Muscle layer of colon (tissue), 2 donors: Measurements from ENCODE around the gene ETV3.

Experiments used
- H3K27ac ChIP-seq: one replicate; pipeline ENCODE4 v1.7.0; 2013; ENCODE audit warnings: low read depth, mild to moderate bottlenecking, low read length, moderate library complexity
- H3K27me3 ChIP-seq, 2 donors: one replicate each; pipeline ENCODE4 v1.7.0; 2013; ENCODE audit warnings: low read length in 2 of 2, mild to moderate bottlenecking in 2 of 2; ENCODE audit not compliant: insufficient read depth in 2 of 2, control insufficient read depth in 1 of 2
- H3K36me3 ChIP-seq: one replicate; pipeline ENCODE4 v1.7.0; 2013; ENCODE audit warnings: mild to moderate bottlenecking, low read length; ENCODE audit not compliant: insufficient read depth
- H3K4me1 ChIP-seq: one replicate; pipeline ENCODE4 v1.7.0; 2013; ENCODE audit warnings: mild to moderate bottlenecking, low read length; ENCODE audit not compliant: insufficient read depth
- H3K4me3 ChIP-seq, 2 donors: one replicate each; pipeline ENCODE4 v1.7.0; 2013; ENCODE audit warnings: low read length in 2 of 2, low read depth in 1 of 2, mild to moderate bottlenecking in 1 of 2, moderate library complexity in 1 of 2
- H3K9ac ChIP-seq: one replicate; pipeline ENCODE4 v1.7.0; 2013; ENCODE audit warnings: low read length
- H3K9me3 ChIP-seq: one replicate; pipeline ENCODE4 v1.7.0; 2013; ENCODE audit warnings: mild to moderate bottlenecking, low read length
- donor health status: abdominal sarcoma.
- donor health status: Adenocarcinoma of cecum.

Gene ETV3

DNA sequence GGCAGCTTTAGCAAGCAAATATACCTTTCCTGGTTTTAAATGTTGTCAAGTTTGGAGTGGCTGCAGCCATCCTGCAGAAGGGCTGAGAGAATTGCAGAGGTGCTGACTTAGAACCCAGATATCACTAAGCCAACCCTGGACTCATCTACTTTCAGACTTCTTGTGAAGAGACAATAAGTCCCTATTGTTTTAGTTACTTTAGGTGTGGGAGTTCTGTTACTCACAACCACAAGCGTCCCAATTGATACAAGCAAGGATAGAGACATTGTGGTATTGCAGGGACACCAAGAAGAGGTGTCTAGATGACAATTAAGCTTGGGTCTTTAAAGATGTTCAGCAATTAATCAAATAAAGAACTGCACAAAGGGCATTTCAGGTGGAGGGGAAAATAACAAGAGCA is 8.8 kb upstream of the ETV3 start:
- no peak overlapping the region for H3K9ac ChIP-seq
- H3K9me3 ChIP-seq = no peaks in the 10 kb centered on the region
- H3K4me3 ChIP-seq = no peak overlapping the region
- H3K36me3 ChIP-seq = no peaks in the 10 kb centered on the region
- H3K27ac ChIP-seq = no peak overlapping the region
- H3K27me3 ChIP-seq = no peaks in the 10 kb centered on the region
- H3K4me1 ChIP-seq = no peaks in the 10 kb centered on the region

DNA sequence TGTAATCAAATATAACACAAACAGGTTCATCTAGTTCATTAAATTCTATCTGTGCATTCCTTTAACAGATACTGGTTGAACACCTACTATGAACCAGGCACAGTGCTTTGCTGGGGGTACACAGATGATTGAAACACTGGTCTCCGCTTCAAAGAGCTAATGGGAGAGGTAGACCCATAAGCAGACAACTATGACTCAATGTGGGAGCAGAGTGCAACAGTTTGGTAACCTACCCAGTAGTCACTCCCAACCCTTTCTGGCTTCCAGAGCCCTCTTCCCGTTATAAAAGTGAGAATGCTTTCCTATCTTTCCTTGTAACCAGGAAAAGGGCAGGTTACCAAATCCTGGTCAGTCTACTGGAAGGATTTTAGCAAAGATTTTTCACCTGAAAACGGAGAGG is 8.0 kb upstream of the ETV3 start:
- H3K4me3 ChIP-seq = no peak overlapping the region
- no peaks in the 10 kb centered on the region for H3K9me3 ChIP-seq
- no peak overlapping the region for H3K27ac ChIP-seq
- H3K27me3 ChIP-seq = no peaks in the 10 kb centered on the region
- H3K4me1 ChIP-seq = no peaks in the 10 kb centered on the region
- H3K36me3 ChIP-seq = no peaks in the 10 kb centered on the region
- no peak overlapping the region for H3K9ac ChIP-seq

DNA sequence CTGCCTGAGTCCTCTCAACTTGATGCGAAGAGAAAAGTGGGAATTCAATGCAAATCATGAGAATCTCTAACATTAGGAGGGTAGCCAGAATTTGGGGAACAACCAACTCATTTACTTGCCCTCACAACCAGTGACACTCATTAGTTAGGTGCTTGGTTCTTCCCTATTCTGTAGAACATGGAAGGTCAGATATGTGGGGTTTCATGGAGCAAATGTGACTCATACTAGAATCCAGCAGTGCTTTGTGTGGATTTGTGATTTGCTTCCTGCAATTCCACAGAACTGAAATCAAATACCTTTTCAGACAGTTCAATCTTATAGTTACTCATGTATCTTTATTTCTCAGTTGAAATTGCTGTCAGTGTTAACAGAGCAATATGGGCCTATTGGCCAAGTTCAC is 6.9 kb upstream of the ETV3 start:
- no peak overlapping the region for H3K4me3 ChIP-seq
- no peaks in the 10 kb centered on the region for H3K27me3 ChIP-seq
- no peaks in the 10 kb centered on the region for H3K9me3 ChIP-seq
- no peak overlapping the region for H3K27ac ChIP-seq
- H3K9ac ChIP-seq = no peak overlapping the region
- H3K4me1 ChIP-seq = no peaks in the 10 kb centered on the region
- H3K36me3 ChIP-seq = no peaks in the 10 kb centered on the region

DNA sequence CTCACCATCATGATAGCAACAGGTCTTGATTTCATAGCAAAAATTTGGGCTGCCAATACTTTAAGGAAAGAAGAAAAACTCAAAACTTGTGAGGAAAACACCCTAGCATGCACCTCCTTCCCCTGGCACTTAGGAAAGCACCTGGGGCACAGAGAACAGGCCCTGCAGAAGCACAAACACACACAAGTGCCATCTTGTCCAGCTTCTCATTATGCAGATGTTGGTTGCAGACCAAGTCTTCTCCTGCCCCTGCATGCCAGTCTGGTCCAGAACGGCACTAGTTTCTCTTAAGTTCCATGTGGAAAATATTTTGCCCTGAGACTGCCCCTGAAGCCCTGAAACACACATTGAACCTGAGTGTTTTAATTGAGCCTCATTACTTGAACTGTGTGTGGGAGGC is 6.3 kb upstream of the ETV3 start:
- Histone ChIP-seq H3K27me3 (no peaks in the 10 kb centered on the region), H3K9me3 (no peaks in the 10 kb centered on the region), H3K4me1 (no peaks in the 10 kb centered on the region), H3K36me3 (no peaks in the 10 kb centered on the region), H3K27ac (no peak overlapping the region), H3K4me3 (no peak overlapping the region), H3K9ac (no peak overlapping the region)

DNA sequence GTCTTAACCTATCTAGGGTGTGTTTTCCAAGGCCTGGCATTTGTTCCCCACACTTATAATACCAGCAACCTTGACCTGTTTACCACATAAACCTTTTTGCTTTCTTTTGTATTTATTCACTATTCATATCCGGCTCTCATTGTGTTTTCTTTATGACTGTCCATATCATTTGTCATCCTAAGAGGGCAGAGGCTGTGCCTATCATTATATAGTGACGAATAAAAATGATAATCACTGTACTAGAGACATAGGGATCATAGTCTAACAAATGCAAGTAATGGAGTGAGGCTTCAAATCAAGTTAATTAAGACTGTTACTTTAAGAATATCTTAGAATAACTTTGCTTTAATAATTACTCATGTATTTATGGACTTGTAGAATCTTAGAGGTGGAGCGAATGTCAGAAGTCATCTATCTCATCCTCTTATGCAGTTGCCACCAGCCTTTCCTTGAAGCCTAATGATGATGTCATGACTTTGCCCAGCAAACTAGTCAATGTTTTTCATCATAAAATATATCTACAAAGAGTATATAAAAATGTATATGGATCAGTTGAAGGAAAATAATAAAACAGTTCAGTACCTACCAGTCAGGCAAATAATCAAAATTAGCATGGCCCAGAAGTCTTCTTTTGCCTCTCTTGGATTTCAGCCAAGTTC is 4.7 kb upstream of the ETV3 start:
- H3K4me3 ChIP-seq = no peak overlapping the region
- H3K4me1 ChIP-seq = peaks cover 4% of the 10 kb centered on the region
- H3K27ac ChIP-seq = no peak overlapping the region
- no peaks in the 10 kb centered on the region for H3K36me3 ChIP-seq
- H3K27me3 ChIP-seq = no peaks in the 10 kb centered on the region
- no peak overlapping the region for H3K9ac ChIP-seq
- no peaks in the 10 kb centered on the region for H3K9me3 ChIP-seq

DNA sequence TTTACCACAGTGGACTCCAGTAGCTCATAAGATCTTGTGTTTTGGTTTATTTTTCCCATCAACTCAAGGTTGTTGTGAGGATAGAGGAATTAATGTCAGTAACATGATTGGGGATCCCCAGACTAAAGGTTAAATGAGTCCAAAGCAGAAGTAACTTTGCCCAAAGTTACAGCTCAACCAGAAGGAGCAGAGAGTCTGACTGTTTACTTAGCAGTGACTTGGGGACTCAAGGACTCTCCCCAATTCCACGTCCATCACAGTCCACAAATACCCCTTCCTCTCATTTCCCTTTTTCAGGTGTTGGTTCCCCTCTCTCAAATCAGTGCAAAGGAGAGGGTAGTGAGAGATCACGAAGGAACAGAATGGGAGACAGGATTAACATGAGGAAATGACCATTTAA is 4.0 kb upstream of the ETV3 start:
- Histone ChIP-seq H3K27ac (no peak overlapping the region), H3K4me1 (peaks cover 7% of the 10 kb centered on the region), H3K9me3 (no peaks in the 10 kb centered on the region), H3K27me3 (no peaks in the 10 kb centered on the region), H3K9ac (no peak overlapping the region), H3K4me3 (no peak overlapping the region), H3K36me3 (no peaks in the 10 kb centered on the region)

DNA sequence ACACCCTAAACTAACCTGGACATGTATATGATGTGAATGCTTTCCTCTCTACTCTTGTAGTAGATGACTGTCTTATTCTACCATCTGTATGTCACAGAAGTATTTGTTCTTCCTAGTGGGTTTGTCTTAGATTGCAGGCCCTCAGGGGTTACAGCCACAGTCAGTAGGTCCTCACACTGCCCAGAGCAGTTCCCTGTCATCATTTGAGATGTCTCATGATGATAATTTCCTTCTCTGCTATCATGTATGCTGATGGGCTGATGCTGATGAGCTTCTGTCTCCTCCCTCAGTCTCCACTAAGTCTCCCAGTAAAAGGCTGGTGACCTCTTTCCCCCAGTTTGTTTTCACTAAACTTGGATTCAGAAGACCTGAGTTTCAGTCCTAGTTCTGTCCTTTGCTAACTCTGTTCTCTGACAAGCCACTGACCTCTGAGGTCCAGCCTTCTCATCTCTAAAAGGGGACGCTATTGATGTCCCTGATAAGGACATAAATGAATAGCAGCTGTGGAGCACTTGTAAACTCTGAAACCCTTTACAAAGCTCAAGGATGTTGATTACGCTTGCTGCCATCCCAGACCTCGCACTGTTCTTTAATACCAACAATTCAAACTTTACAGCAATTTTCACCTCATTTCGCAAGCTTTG is 3.1 kb upstream of the ETV3 start:
- Histone ChIP-seq H3K9me3 (no peaks in the 10 kb centered on the region), H3K4me3 (no peak overlapping the region), H3K27me3 (no peaks in the 10 kb centered on the region), H3K4me1 (peaks cover 16% of the 10 kb centered on the region), H3K9ac (no peak overlapping the region), H3K36me3 (no peaks in the 10 kb centered on the region), H3K27ac (no peak overlapping the region)

DNA sequence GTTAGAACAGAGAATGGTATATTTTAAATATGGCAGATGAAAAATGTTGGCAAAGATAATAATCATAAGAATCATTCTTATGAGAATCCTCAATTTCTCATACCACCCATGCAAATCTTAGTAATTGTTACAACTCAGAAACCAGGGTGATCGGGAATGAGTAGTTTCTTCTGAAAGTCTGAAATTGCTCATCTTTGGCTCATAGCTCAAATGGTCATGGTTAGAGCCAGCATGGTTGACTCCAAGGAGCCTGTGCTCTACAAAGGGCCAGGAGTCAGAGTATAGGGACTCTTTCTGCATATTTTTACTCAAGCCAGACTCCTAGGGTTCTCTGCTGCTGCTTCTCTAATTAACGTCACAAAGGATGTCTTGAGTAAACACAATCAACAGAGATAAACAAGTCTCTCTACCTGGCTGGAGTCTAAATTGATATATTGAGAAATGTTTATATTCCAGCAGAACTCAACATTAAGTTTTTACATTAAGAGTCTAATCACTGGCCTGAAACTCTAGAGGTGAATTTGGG is 1.9 kb upstream of the ETV3 start:
- Histone ChIP-seq H3K4me3 (no peak overlapping the region), H3K36me3 (peaks cover 10% of the 10 kb centered on the region), H3K4me1 (peaks cover 20% of the 10 kb centered on the region), H3K9me3 (no peaks in the 10 kb centered on the region), H3K27me3 (no peaks in the 10 kb centered on the region), H3K9ac (no peak overlapping the region), H3K27ac (no peak overlapping the region)

DNA sequence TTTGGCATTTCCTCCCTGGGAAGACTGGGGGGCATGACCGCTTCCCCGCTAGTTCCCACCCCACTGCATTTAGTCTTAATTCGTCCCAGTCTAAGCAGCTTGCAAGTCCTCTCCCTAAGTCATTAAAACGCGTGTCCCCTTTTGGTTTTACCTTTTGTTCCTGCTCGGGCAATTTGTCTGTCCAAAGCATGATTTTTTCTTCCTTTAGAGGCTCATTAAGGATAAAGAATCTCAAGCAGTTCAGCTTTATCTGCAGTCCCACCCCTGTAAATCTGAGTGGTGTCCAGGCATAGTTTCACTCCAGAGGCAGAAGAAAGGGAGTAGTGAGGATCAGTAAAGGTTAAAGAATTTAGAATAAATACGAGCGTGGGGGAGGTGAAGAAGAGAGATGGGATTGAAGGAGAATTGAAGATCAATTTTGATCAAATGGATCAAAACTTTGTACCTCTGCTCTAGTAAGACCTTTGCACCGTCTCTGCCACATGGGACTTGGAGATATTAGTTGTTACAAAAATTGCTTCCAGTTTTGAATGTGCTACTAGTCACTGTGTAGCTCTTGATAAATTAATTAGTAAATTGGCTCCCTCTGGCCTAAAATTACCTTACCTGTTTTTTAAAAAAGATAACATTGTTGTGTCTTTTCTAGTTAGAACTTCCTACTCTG is 989 bp upstream of the ETV3 start:
- Histone ChIP-seq H3K27ac (peak overlapping the region; percentile 88), H3K9me3 (no peaks in the 10 kb centered on the region), H3K4me1 (peaks cover 20% of the 10 kb centered on the region), H3K4me3 (peak overlapping the region; percentile 89 to 93), H3K9ac (peak overlapping the region; percentile 90), H3K36me3 (peaks cover 20% of the 10 kb centered on the region), H3K27me3 (no peaks in the 10 kb centered on the region)

DNA sequence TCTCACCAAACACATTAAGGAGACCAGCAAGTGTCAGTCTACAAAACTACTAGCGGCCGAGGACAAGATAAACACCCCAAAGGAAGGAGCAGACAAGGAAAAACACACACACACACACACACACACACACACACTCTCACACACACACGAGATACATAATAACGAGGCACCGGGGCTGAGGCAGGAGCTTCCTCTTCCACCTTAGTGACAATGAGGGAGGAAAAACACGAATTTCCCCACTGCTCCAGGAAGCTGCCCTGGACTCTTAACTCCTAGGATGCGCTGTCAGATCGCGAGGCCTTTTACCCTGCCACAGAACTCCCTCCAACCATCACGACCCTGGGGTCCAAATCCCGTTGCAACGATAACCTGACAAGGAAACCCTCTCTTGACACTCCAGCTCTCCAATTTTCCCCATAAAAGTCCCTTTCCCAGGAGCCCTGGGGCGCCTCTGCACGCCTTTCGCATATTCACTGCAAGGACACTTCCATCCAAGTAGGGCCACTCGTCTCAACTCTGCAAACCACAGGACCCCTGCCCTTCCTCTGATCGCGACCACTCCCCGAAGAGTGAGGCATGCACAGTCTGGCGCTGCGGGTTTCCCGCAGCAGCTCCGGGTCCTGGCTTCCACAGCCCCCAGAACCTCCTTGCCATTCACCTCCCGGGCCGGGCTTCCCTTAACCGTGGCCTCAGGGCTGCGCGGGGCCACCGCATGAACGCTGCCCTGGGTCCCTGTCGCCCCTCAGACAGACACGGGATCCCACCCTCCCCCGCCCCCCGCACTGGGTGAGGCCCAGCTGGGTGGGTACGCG is 581 bp downstream of the ETV3 start:
- peak overlapping the region; percentile 89 to 93 for H3K4me3 ChIP-seq
- H3K4me1 ChIP-seq = peaks cover 20% of the 10 kb centered on the region
- H3K36me3 ChIP-seq = peaks cover 35% of the 10 kb centered on the region
- H3K27me3 ChIP-seq = no peaks in the 10 kb centered on the region
- peak overlapping the region; percentile 90 for H3K9ac ChIP-seq
- H3K9me3 ChIP-seq = no peaks in the 10 kb centered on the region
- H3K27ac ChIP-seq = peak overlapping the region; percentile 88

DNA sequence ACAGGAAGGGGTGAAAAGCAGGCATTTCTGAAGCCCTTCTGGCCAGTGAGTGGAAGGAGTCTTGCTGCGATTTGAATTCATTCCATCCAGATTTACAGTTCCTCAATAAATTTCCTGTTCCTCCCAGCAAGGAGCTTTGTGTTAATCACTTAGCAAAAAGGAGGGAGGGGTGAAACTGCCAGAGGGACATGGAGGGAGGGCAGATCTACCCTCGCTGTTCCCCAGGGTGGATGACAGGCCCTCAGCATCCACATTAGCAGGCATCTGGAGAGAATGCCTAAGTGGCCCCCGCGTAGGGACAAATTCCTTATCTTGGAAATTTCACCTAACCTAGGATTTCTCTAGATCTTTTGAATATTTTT is 1.2 kb downstream of the ETV3 start:
- Histone ChIP-seq H3K27me3 (no peaks in the 10 kb centered on the region), H3K36me3 (peaks cover 41% of the 10 kb centered on the region), H3K4me1 (peaks cover 20% of the 10 kb centered on the region), H3K9me3 (no peaks in the 10 kb centered on the region), H3K9ac (peak overlapping the region; percentile 90), H3K27ac (peak overlapping the region; percentile 88), H3K4me3 (peak overlapping the region; percentile 89 to 93)
